K562 (cell line): ENCODE measurements around the gene NACC1. TPM values are rescaled to one million over a fixed set of nuclear protein-coding genes. Genes with fewer than 3 reads are reported as not detected.
A peak's percentile ranks its signal among the peaks of the same experiment; 100 is the strongest.

Experiments used
- BCOR ChIP-seq: fragments of 450-650 bp; IDR thresholded peaks from 2 replicates; pipeline ENCODE4 v1.6.1; 2016
- ELF2 ChIP-seq: fragments of 250-450 bp; sonication (Bioruptor Pico); IDR thresholded peaks from 2 replicates; pipeline ENCODE4 v1.5.0; 2021; ENCODE audit warnings: mild to moderate bottlenecking
- MEF2A ChIP-seq: IDR thresholded peaks from 2 replicates; pipeline ENCODE4 v1.6.1; 2011; ENCODE audit warnings: low read depth, mild to moderate bottlenecking, low read length, moderate library complexity; ENCODE audit not compliant: control insufficient read depth
- MIER1 ChIP-seq: fragments of 450-650 bp; IDR thresholded peaks from 2 replicates; pipeline ENCODE4 v1.6.1; 2016; ENCODE audit warnings: antibody characterized with exemption, mild to moderate bottlenecking, low read depth
- PHTF2 ChIP-seq: fragments of 250-450 bp; sonication (Bioruptor Pico); IDR thresholded peaks from 2 replicates; pipeline ENCODE4 v1.5.0; 2021; ENCODE audit warnings: mild to moderate bottlenecking
- RAD51 ChIP-seq: fragments of 450-650 bp; IDR thresholded peaks from 2 replicates; pipeline ENCODE4 v1.7.1; 2016; ENCODE audit warnings: low read depth, mild to moderate bottlenecking, borderline replicate concordance
- RBM17 ChIP-seq: fragments of 200-400 bp; formaldehyde crosslinking; IDR thresholded peaks from 2 replicates; pipeline ENCODE4 v1.6.1; 2017; ENCODE audit warnings: low read depth, mild to moderate bottlenecking, low read length, borderline replicate concordance
- TRIM28 ChIP-seq: fragments of 450-650 bp; IDR thresholded peaks from 2 replicates; pipeline ENCODE4 v1.6.1; 2017
- ZNF644 ChIP-seq: fragments of 200-800 bp; sonication (Bioruptor generic); IDR thresholded peaks from 2 replicates; pipeline ENCODE4 v1.6.1; 2016; ENCODE audit warnings: low read depth, missing genetic modification characterization, missing compliant biosample characterization
- ZNF699 ChIP-seq: fragments of 250-450 bp; sonication (Bioruptor Pico); IDR thresholded peaks from 2 replicates; pipeline ENCODE4 v1.8.0; 2021; ENCODE audit warnings: mild to moderate bottlenecking, moderate library complexity; ENCODE audit not compliant: insufficient replicate concordance
- polyA plus RNA-seq, 8 experiments: library from polyadenylated mRNA; depleted of rRNA in 4 of 8; stranded (reverse) in 5 of 8; unstranded in 3 of 8; fragments of >200 nt; fragmentation: Nextera tagmentation in 2 of 8; fragmentation: Illumina TruSeq in 1 of 8; extraction: Ambion mirVana in 2 of 8; extraction: Trizol in 1 of 8; gene quantifications; 2 replicates each; pipeline versions ENCODE4 v1.2.1 to v1.2.3, GENCODE V29; 2011 to 2014; ENCODE audit warnings: inconsistent platforms in 1 of 8, missing spikeins in 1 of 8
- total RNA-seq, 7 experiments: library from RNA; depleted of rRNA in 6 of 7; stranded (reverse); fragments of >200 nt in 6 of 7; fragmentation: Illumina TruSeq in 2 of 7; extraction: Trizol in 2 of 7; gene quantifications; 2 replicates each; pipeline versions ENCODE4 v1.2.1 to v1.2.3, GENCODE V29; 2011 to 2021; ENCODE audit warnings: low replicate concordance in 1 of 7
- TF ChIP-seq, protein P1 (sequence below), 2 experiments: fragments of 450-650 bp; formaldehyde crosslinking in 1 of 2; IDR thresholded peaks; 2 replicates each; pipeline versions ENCODE4 v1.4.0 to v1.6.1; 2014 to 2020; ENCODE audit warnings: mild to moderate bottlenecking in 2 of 2, borderline replicate concordance in 1 of 2, low read depth in 1 of 2
- TF ChIP-seq, protein P2 (sequence below): sonication (generic); formaldehyde crosslinking; IDR thresholded peaks from 2 replicates; pipeline ENCODE4 v1.5.0; 2020; ENCODE audit warnings: missing genetic modification reagents
- TF ChIP-seq, protein P3 (sequence below), 2 experiments: fragments of 450-650 bp; conservative IDR thresholded peaks; 2 replicates each; pipeline ENCODE4 v1.6.1; 2017; ENCODE audit warnings: mild to moderate bottlenecking in 2 of 2, moderate library complexity in 2 of 2
- TF ChIP-seq, protein P4 (sequence below): fragments of 450-650 bp; IDR thresholded peaks from 2 replicates; pipeline ENCODE4 v1.7.0; 2016; ENCODE audit warnings: borderline replicate concordance
- TF ChIP-seq, protein P5 (sequence below): fragments of 250-450 bp; sonication (Bioruptor Pico); IDR thresholded peaks from 2 replicates; pipeline ENCODE4 v1.8.0; 2021; ENCODE audit warnings: moderate library complexity, mild to moderate bottlenecking, inconsistent platforms

NACC1 gene
- total and polyA plus RNA-seq, 9 of the 15 experiments (the other 6 are each of a cell fraction or from before 2014, with no cell fraction given) = 0.04 to 96.6 (median 25.8) TPM

DNA sequence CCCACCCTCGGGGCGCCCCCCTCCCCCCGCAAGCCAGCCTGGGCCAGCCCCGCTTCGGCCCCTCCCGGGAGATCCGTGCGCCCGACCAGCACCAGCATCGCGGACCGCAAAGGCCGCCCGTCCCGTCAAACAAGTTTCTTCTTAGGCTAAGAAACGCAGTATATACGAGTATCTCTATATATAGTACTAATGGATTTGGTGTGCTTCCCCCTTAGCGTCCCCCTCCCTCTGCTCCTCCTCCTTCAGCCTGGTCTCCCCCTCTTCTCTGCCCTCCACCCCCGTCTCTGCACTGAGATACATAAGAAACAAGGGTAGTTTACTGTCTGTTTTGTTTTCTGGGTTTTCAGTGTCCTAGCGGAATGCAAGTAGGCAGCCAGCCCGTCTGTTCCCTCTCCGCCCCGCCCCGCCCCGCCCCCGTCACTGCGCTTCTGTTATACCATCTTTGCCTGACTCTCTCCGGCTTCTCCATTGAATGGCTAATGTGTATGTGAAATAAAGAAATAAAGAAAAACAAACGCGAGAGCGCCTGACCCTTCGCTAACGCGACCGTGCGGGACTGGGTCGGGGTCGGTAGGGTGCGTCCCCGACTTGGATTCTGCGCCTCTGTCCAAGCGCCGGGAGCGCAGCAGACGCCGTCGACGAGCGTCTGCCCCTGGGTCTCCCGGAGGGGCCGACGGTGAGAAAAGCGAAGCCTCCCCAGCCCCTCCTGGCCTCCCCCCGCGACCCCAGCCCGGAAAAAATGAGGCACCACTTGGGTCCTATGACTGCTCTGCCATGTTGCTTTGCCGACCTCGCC is 19.6 kb upstream of the NACC1 start (continued):
- TF ChIP-seq, protein P1, sequence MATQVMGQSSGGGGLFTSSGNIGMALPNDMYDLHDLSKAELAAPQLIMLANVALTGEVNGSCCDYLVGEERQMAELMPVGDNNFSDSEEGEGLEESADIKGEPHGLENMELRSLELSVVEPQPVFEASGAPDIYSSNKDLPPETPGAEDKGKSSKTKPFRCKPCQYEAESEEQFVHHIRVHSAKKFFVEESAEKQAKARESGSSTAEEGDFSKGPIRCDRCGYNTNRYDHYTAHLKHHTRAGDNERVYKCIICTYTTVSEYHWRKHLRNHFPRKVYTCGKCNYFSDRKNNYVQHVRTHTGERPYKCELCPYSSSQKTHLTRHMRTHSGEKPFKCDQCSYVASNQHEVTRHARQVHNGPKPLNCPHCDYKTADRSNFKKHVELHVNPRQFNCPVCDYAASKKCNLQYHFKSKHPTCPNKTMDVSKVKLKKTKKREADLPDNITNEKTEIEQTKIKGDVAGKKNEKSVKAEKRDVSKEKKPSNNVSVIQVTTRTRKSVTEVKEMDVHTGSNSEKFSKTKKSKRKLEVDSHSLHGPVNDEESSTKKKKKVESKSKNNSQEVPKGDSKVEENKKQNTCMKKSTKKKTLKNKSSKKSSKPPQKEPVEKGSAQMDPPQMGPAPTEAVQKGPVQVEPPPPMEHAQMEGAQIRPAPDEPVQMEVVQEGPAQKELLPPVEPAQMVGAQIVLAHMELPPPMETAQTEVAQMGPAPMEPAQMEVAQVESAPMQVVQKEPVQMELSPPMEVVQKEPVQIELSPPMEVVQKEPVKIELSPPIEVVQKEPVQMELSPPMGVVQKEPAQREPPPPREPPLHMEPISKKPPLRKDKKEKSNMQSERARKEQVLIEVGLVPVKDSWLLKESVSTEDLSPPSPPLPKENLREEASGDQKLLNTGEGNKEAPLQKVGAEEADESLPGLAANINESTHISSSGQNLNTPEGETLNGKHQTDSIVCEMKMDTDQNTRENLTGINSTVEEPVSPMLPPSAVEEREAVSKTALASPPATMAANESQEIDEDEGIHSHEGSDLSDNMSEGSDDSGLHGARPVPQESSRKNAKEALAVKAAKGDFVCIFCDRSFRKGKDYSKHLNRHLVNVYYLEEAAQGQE (IDR thresholded peaks at IDR 0.05; ENCODE audit: borderline replicate concordance) = no peak
- TF ChIP-seq, protein P1 (CRISPR knock-in tag; IDR thresholded peaks at IDR 0.05; ENCODE audit: low read depth) = no peak
- no peak for TF ChIP-seq BCOR
- no peak for TF ChIP-seq RBM17
- TF ChIP-seq, protein P2, sequence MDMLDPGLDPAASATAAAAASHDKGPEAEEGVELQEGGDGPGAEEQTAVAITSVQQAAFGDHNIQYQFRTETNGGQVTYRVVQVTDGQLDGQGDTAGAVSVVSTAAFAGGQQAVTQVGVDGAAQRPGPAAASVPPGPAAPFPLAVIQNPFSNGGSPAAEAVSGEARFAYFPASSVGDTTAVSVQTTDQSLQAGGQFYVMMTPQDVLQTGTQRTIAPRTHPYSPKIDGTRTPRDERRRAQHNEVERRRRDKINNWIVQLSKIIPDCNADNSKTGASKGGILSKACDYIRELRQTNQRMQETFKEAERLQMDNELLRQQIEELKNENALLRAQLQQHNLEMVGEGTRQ (CRISPR knock-in tag) = no peak
- TF ChIP-seq MEF2A = 0 out of 2 replicates have a peak, but pooled peaks have one; percentile 8
- TF ChIP-seq ELF2 (CRISPR knock-in tag) = no peak
- no peak for TF ChIP-seq MIER1
- no peak for TF ChIP-seq RAD51
- peak; percentile 81; the same call in 1 of the 2 replicates for TF ChIP-seq PHTF2 (CRISPR knock-in tag)
- TF ChIP-seq TRIM28 = no peak
- TF ChIP-seq ZNF644 (tag) = no peak
- TF ChIP-seq, protein P3, sequence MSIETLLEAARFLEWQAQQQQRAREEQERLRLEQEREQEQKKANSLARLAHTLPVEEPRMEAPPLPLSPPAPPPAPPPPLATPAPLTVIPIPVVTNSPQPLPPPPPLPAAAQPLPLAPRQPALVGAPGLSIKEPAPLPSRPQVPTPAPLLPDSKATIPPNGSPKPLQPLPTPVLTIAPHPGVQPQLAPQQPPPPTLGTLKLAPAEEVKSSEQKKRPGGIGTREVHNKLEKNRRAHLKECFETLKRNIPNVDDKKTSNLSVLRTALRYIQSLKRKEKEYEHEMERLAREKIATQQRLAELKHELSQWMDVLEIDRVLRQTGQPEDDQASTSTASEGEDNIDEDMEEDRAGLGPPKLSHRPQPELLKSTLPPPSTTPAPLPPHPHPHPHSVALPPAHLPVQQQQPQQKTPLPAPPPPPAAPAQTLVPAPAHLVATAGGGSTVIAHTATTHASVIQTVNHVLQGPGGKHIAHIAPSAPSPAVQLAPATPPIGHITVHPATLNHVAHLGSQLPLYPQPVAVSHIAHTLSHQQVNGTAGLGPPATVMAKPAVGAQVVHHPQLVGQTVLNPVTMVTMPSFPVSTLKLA (conservative IDR thresholded peaks at IDR 0.05) = no peak
- TF ChIP-seq, protein P4, sequence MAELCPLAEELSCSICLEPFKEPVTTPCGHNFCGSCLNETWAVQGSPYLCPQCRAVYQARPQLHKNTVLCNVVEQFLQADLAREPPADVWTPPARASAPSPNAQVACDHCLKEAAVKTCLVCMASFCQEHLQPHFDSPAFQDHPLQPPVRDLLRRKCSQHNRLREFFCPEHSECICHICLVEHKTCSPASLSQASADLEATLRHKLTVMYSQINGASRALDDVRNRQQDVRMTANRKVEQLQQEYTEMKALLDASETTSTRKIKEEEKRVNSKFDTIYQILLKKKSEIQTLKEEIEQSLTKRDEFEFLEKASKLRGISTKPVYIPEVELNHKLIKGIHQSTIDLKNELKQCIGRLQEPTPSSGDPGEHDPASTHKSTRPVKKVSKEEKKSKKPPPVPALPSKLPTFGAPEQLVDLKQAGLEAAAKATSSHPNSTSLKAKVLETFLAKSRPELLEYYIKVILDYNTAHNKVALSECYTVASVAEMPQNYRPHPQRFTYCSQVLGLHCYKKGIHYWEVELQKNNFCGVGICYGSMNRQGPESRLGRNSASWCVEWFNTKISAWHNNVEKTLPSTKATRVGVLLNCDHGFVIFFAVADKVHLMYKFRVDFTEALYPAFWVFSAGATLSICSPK = no peak
- TF ChIP-seq, protein P5, sequence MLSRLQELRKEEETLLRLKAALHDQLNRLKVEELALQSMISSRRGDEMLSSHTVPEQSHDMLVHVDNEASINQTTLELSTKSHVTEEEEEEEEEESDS (CRISPR knock-in tag) = no peak
- no peak for TF ChIP-seq ZNF699 (CRISPR knock-in tag)
